T-helper 2 cell treated with Interferon-gamma antibody and Interleukin-4, amounts not matched to agents 5 μg/mL and 100 μg/mL, for 36 hours (primary cell): ENCODE measurements around the gene TRMT10A.

Experiments used
- DNase-seq: peaks from one replicate; pipeline ENCODE4 v3.0.0; 2021; ENCODE audit warnings: low spot score
- H3K27ac Mint-ChIP-seq: one replicate; pipeline ENCODE4 v1.8.0; 2021; ENCODE audit warnings: mild to moderate bottlenecking, mixed read lengths
- H3K27me3 Mint-ChIP-seq: one replicate; pipeline ENCODE4 v1.8.0; 2021; ENCODE audit warnings: low read depth, mixed read lengths
- H3K36me3 Mint-ChIP-seq: one replicate; pipeline ENCODE4 v1.8.0; 2021; ENCODE audit warnings: low read depth, mixed read lengths
- H3K4me1 Mint-ChIP-seq: one replicate; pipeline ENCODE4 v1.8.0; 2021; ENCODE audit warnings: low read depth, mixed read lengths
- H3K4me3 Mint-ChIP-seq: one replicate; pipeline ENCODE4 v1.8.0; 2022; ENCODE audit warnings: mild to moderate bottlenecking, moderate library complexity, mixed read lengths
- H3K9me3 Mint-ChIP-seq: one replicate; pipeline ENCODE4 v1.8.0; 2021; ENCODE audit warnings: mixed read lengths

The TRMT10A gene

DNA sequence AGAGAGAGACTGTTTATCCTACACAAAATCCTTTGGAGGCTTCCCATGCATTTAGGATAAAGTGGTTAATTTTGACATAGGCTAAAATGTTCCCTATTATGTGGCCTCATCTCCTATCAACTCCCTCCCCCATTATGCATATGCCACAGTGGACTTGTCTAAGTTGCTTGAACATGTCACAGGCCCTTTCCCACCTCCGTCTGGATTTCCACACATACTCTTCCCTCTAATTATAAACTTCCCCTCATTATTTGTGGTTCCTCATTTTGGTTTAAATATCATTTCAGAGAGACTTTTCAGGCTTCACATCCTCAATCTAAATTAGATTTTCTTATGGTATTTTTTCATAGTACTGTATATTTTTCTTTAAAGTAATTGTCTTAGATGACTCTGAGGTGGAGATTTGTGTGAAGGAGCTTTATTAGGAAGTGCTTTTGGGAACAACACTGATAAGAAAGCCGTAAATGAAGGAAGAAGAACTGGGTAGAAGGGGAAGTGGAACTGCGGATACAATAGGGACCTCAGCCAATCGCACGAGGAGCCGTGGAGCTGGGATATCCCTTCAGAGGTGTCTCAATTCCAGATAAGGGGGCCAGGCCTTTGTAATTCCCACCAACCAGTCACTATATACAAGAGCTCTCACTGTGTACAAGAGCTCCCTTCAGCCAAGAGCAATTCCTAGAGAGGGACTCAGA lies 45.1 kb downstream of the TRMT10A start:
- H3K4me3 Mint-ChIP-seq: no peak overlapping the region
- DNase-seq: no peak
- no peak overlapping the region for H3K27ac Mint-ChIP-seq
- peaks cover 5% of the 10 kb centered on the region for H3K27me3 Mint-ChIP-seq
- H3K36me3 Mint-ChIP-seq: no peaks in the 10 kb centered on the region
- no peaks in the 10 kb centered on the region for H3K4me1 Mint-ChIP-seq
- H3K9me3 Mint-ChIP-seq: no peaks in the 10 kb centered on the region

DNA sequence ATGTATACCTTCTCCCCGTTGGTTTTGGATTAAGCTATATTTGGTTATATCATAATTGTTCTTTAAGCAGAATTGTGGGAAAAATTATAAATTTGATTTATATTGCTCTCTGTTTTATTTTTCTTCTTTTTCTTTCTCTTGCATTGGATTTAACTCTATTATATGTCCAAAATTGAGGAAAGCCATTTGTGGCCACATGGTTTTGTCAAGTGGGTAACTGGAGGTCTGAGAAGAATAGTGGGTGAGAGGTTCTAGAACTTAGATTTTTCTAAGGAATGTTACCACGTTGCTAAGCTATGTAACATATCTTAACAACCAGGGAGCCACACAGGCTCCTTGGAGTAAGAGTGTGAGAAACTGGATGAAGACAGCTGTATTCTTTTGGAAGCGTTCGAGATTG lies 53.1 kb downstream of the TRMT10A start, which contains the start of gene C4orf17:
Gene C4orf17 (plus strand): TSS at position 301 of the 400 bp plus-strand sequence. CDS start 2,061 bp downstream, outside the sequence.
- H3K27ac Mint-ChIP-seq: no peak within 1 kb of the TSS
- H3K4me3 Mint-ChIP-seq: no peak within 1 kb of the TSS
- H3K9me3 Mint-ChIP-seq: peaks cover 10% of the 10 kb centered on the region
- H3K27me3 Mint-ChIP-seq: no peaks in the 10 kb centered on the region
- DNase-seq: no peak
- peaks cover 2% of the 10 kb centered on the region for H3K36me3 Mint-ChIP-seq
- peaks cover 24% of the 10 kb centered on the region for H3K4me1 Mint-ChIP-seq

GRCh38 chr4:99507762-99508161 lies 56.1 kb downstream of the TRMT10A start:
- peaks cover 24% of the 10 kb centered on the region for H3K4me1 Mint-ChIP-seq
- H3K27me3 Mint-ChIP-seq: no peaks in the 10 kb centered on the region
- H3K36me3 Mint-ChIP-seq: peaks cover 2% of the 10 kb centered on the region
- peak overlapping the region; percentile 49 for H3K4me3 Mint-ChIP-seq
- peak; percentile 50 for DNase-seq
- peak overlapping the region; percentile 87 for H3K27ac Mint-ChIP-seq
- H3K9me3 Mint-ChIP-seq: peaks cover 10% of the 10 kb centered on the region

- Mint-ChIP-seq H3K4me1 (peaks cover 24% of the 10 kb centered on the region), H3K36me3 (peaks cover 2% of the 10 kb centered on the region), H3K9me3 (peaks cover 9% of the 10 kb centered on the region), H3K4me3 (peak overlapping the region; percentile 49), H3K27ac (peak overlapping the region; percentile 87), H3K27me3 (no peaks in the 10 kb centered on the region)
- no peak for DNase-seq
Observed at GRCh38 chr4:99507349-99507748, 56.5 kb downstream of the TRMT10A start.

- peaks cover 7% of the 10 kb centered on the region for H3K9me3 Mint-ChIP-seq
- H3K4me1 Mint-ChIP-seq: peaks cover 24% of the 10 kb centered on the region
- H3K36me3 Mint-ChIP-seq: peaks cover 2% of the 10 kb centered on the region
- H3K27ac Mint-ChIP-seq: no peak overlapping the region
- no peak for DNase-seq
- H3K27me3 Mint-ChIP-seq: no peaks in the 10 kb centered on the region
- peak overlapping the region; percentile 11 for H3K4me3 Mint-ChIP-seq
Observed at GRCh38 chr4:99506781-99507180, 57.1 kb downstream of the TRMT10A start.

DNA sequence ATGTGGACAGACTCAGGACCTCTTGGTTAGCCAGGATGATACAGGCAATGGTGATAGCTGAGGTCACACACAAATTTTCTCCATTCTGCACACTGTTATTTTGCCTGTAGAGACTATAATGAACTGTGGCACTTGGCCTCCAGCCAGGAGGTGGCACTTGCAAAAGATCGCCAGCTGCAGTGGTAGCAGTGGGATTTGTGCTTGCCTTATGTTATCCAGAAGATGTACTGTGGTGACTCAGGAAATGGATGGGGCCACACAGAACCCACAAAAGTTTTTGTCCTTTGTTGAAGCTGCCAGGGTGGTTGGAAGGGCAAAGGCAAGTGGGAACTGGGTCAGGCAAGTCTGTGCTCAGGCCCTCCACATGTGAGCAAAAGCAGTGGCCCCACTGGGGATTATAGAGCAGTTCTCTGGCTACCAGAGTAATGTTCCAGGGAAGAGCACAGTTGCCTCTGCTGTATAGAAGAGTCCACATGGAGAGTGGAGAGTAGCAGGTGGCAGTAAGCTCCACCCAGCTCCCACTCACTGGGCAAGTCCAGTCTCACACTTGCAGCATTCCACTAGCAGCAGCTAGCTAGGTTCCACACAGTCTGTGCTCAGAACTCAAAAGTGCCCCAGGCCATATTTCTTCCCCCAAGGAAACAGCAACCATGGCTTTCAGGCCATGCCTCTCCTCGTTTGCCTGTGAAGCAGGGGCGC lies 58.9 kb downstream of the TRMT10A start:
- peaks cover 3% of the 10 kb centered on the region for H3K9me3 Mint-ChIP-seq
- H3K36me3 Mint-ChIP-seq: peaks cover 2% of the 10 kb centered on the region
- H3K27me3 Mint-ChIP-seq: peaks cover under 1% of the 10 kb centered on the region
- peaks cover 24% of the 10 kb centered on the region for H3K4me1 Mint-ChIP-seq
- no peak for DNase-seq
- H3K4me3 Mint-ChIP-seq: no peak overlapping the region
- H3K27ac Mint-ChIP-seq: no peak overlapping the region
